WTC11 (cell line): Measurements from ENCODE around the gene HMGXB4. TPM values are rescaled to one million over a fixed set of nuclear protein-coding genes. Genes with fewer than 3 reads are reported as not detected.

ENCODE experiments used
- ATAC-seq: fragments of 200-7000 bp; cut with Tn5 transposase; 2 replicates; pipeline ENCODE4 v1.10.0; 2021; ENCODE audit warnings: mild to moderate bottlenecking, moderate library complexity
- CTCF ChIA-PET: fragments of 300-600 bp; sonication (Branson Sonifier 250); formaldehyde crosslinking; loops from one replicate; lab custom pipeline; 2021; ENCODE audit warnings: antibody characterized with exemption; lab: Charles Lee
- POLR2A ChIA-PET: fragments of 350-600 bp; sonication (Branson Sonifier 250); formaldehyde crosslinking; loops from one replicate; lab custom pipeline; 2021; ENCODE audit warnings: antibody characterized with exemption; lab: Charles Lee
- DNase-seq: peaks from one replicate; pipeline ENCODE4 v3.0.0; 2021; ENCODE audit warnings: low spot score
- H3K27ac Mint-ChIP-seq: 2 replicates; pipeline ENCODE4 v1.8.0; 2021; ENCODE audit warnings: mixed read lengths
- H3K27me3 Mint-ChIP-seq: 2 replicates; pipeline ENCODE4 v1.8.0; 2021; ENCODE audit warnings: low read depth, mild to moderate bottlenecking, moderate library complexity, mixed read lengths
- H3K36me3 Mint-ChIP-seq: 2 replicates; pipeline ENCODE4 v1.8.0; 2021; ENCODE audit warnings: mixed read lengths
- H3K4me1 Mint-ChIP-seq: 2 replicates; pipeline ENCODE4 v1.8.0; 2022; ENCODE audit warnings: mixed read lengths
- H3K4me3 Mint-ChIP-seq: 2 replicates; pipeline ENCODE4 v1.8.0; 2021; ENCODE audit warnings: mild to moderate bottlenecking, moderate library complexity, mixed read lengths
- H3K9me3 Mint-ChIP-seq: 2 replicates; pipeline ENCODE4 v1.8.0; 2021; ENCODE audit warnings: mixed read lengths
- AFF4 ChIP-seq: sonication (generic); formaldehyde crosslinking; IDR thresholded peaks from 2 replicates; pipeline ENCODE4 v1.8.1; 2023; ENCODE audit warnings: mild to moderate bottlenecking, missing genetic modification reagents, borderline replicate concordance
- ATF1 ChIP-seq: sonication (generic); formaldehyde crosslinking; IDR thresholded peaks from 2 replicates; pipeline ENCODE4 v1.8.1; 2023; ENCODE audit warnings: mild to moderate bottlenecking, moderate library complexity, missing genetic modification reagents
- CREB1 ChIP-seq: sonication (generic); formaldehyde crosslinking; IDR thresholded peaks from 2 replicates; pipeline ENCODE4 v1.8.0; 2023; ENCODE audit warnings: mild to moderate bottlenecking, missing genetic modification reagents
- ELF4 ChIP-seq: sonication (generic); formaldehyde crosslinking; IDR thresholded peaks from 2 replicates; pipeline ENCODE4 v1.8.1; 2022; ENCODE audit warnings: low read depth, mild to moderate bottlenecking, moderate library complexity, missing genetic modification reagents
- ERG ChIP-seq: fragments of 250-450 bp; sonication (Bioruptor Pico); IDR thresholded peaks from 2 replicates; pipeline ENCODE4 v1.8.0; 2021; ENCODE audit warnings: mild to moderate bottlenecking
- FOXP4 ChIP-seq: sonication (generic); formaldehyde crosslinking; IDR thresholded peaks from 2 replicates; pipeline ENCODE4 v1.8.0; 2022; ENCODE audit warnings: mild to moderate bottlenecking, missing genetic modification reagents
- IRF1 ChIP-seq: sonication (generic); formaldehyde crosslinking; IDR thresholded peaks from 2 replicates; pipeline ENCODE4 v1.8.0; 2023; ENCODE audit warnings: missing genetic modification reagents
- JUN ChIP-seq: sonication (generic); formaldehyde crosslinking; IDR thresholded peaks from 2 replicates; pipeline ENCODE4 v1.8.0; 2023; ENCODE audit warnings: mild to moderate bottlenecking, missing genetic modification reagents
- MAX ChIP-seq: sonication (generic); formaldehyde crosslinking; IDR thresholded peaks from 2 replicates; pipeline ENCODE4 v1.8.0; 2022; ENCODE audit warnings: mild to moderate bottlenecking, missing genetic modification reagents
- NR2C2 ChIP-seq: sonication (generic); formaldehyde crosslinking; IDR thresholded peaks from 2 replicates; pipeline ENCODE4 v1.8.0; 2022; ENCODE audit warnings: mild to moderate bottlenecking, missing genetic modification reagents
- OVOL2 ChIP-seq: fragments of 250-450 bp; sonication (Bioruptor Pico); IDR thresholded peaks from 2 replicates; pipeline ENCODE4 v1.9.0; 2021; ENCODE audit warnings: mild to moderate bottlenecking, borderline replicate concordance
- PREB ChIP-seq: sonication (generic); formaldehyde crosslinking; IDR thresholded peaks from 2 replicates; pipeline ENCODE4 v1.8.1; 2022; ENCODE audit warnings: mild to moderate bottlenecking, missing genetic modification reagents, moderate library complexity, borderline replicate concordance
- STAT6 ChIP-seq: sonication (generic); formaldehyde crosslinking; conservative IDR thresholded peaks from 2 replicates; pipeline ENCODE4 v1.8.1; 2023; ENCODE audit warnings: mild to moderate bottlenecking, low read depth, missing genetic modification reagents, moderate library complexity
- TEAD1 ChIP-seq: sonication (generic); formaldehyde crosslinking; IDR thresholded peaks from 2 replicates; pipeline ENCODE4 v1.8.0; 2022; ENCODE audit warnings: mild to moderate bottlenecking, missing genetic modification reagents
- USF1 ChIP-seq: sonication (generic); formaldehyde crosslinking; IDR thresholded peaks from 2 replicates; pipeline ENCODE4 v1.8.0; 2022; ENCODE audit warnings: mild to moderate bottlenecking, missing genetic modification reagents
- USF2 ChIP-seq: sonication (generic); formaldehyde crosslinking; IDR thresholded peaks from 2 replicates; pipeline ENCODE4 v1.8.1; 2023; ENCODE audit warnings: mild to moderate bottlenecking, missing genetic modification reagents, moderate library complexity
- ZNF138 ChIP-seq: sonication (generic); formaldehyde crosslinking; conservative IDR thresholded peaks from 2 replicates; pipeline ENCODE4 v1.8.1; 2022; ENCODE audit warnings: mild to moderate bottlenecking, moderate library complexity, missing genetic modification reagents
- total RNA-seq: library from RNA; stranded (reverse); gene quantifications from 3 replicates; pipeline ENCODE4 v1.2.3, GENCODE V29; 2021

The HMGXB4 gene
- total RNA-seq, 1 experiment from 2014 or later = 42.1 TPM

GRCh38 chr22:35310556-35311550 is 53.6 kb downstream of the HMGXB4 start:
- Mint-ChIP-seq H3K4me1 (peaks cover 25% of the 10 kb centered on the region), H3K9me3 (no peaks in the 10 kb centered on the region), H3K4me3 (no peak overlapping the region), H3K27me3 (no peaks in the 10 kb centered on the region), H3K27ac (peak overlapping the region; percentile 74), H3K36me3 (no peaks in the 10 kb centered on the region)
- ChIA-PET CTCF (interaction anchor here (2.0 kb wide), 1 partner anchor 11 kb away, joined by 6 read pairs; the partner anchor contains the start of gene TOM1), POLR2A (no interaction called here)
- ATAC-seq = peak; percentile 18
- no peak for DNase-seq
- no peak for TF ChIP-seq IRF1 (CRISPR knock-in tag)
- TF ChIP-seq OVOL2 (CRISPR knock-in tag) = no peak
- no peak for TF ChIP-seq PREB
- no peak for TF ChIP-seq ELF4 (CRISPR knock-in tag)
- no peak for TF ChIP-seq CREB1 (CRISPR knock-in tag)

- Mint-ChIP-seq H3K36me3 (no peaks in the 10 kb centered on the region), H3K27ac (no peak overlapping the region; the same call in 1 of the 2 replicates), H3K4me1 (peaks cover 20% of the 10 kb centered on the region), H3K9me3 (no peaks in the 10 kb centered on the region), H3K27me3 (no peaks in the 10 kb centered on the region), H3K4me3 (no peak overlapping the region)
- ChIA-PET POLR2A (no interaction called here), CTCF (no interaction called here)
- ATAC-seq = peak; percentile 25
- DNase-seq = no peak
- TF ChIP-seq USF1 (CRISPR knock-in tag) = no peak
- TF ChIP-seq JUN (CRISPR knock-in tag) = no peak
- no peak for TF ChIP-seq USF2 (CRISPR knock-in tag)
- TF ChIP-seq ERG (CRISPR knock-in tag) = no peak
- TF ChIP-seq ATF1 (CRISPR knock-in tag) = no peak
- TF ChIP-seq NR2C2 (CRISPR knock-in tag) = no peak
- TF ChIP-seq MAX (CRISPR knock-in tag) = no peak
- TF ChIP-seq PREB = no peak
- no peak for TF ChIP-seq ZNF138 (CRISPR knock-in tag)
- no peak for TF ChIP-seq FOXP4
- TF ChIP-seq STAT6 (CRISPR knock-in tag) = no peak
- TF ChIP-seq TEAD1 (CRISPR knock-in tag) = no peak
- no peak for TF ChIP-seq AFF4 (CRISPR knock-in tag)
These were observed 54.3 kb downstream of the HMGXB4 start for GRCh38 chr22:35311551-35311999.
